NCI-H128 (cell line): ENCODE results near the gene OPRD1.
A peak's percentile ranks its signal among the peaks of the same experiment; 100 is the strongest.

Source experiments
- DNase-seq: peaks from one replicate; lab custom pipeline; 2025; ENCODE audit not compliant: unreplicated experiment; lab: John Stamatoyannopoulos, UW

The OPRD1 gene

DNA sequence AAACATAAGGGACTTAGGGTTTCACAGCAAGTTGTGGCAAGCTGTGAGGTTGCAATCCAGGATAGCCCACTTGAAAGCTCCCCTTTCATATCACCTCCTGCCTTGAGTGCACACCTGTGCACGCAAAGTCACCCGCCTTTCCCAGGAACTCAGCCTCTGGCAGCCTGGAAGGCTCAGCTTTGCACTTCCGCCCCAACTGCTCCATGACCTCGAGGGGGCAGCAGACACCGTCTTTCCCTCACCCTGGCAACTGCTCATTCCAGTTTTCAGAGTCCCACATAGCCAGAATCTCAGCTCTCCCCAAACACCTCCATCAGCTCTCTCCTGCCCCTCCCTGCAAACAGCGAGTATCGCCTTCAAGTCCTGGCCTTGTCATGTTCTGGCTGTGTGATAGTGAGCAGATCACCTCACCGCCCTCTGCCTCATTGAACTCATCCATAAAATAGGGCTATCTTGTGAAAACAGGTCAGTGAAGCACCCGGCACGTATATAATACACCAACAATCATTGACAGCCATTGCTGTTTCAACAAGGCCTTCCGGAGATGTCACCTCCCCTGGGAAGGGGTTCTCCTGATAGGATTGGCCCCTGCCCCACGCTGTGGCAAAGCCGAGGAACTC is 70.1 kb downstream of the OPRD1 start:
- peak; percentile 94 for DNase-seq

DNA sequence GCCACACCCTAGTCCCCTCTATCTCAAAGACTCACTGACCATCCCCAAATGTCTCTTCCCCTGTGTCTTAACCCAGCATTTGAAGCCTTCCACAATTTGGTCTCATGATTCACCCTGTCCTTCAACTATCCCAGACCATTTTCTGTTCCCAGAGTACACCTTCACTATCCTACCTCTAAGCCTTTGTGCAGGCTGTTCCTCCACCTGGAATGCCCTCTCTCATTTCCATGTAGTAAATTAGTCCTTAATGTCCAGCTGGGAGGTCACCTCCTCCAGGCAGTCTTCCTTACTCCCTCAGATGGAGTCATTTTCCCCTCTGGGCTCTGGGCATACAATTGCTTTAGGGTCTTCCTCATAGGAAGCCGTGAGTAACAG is 71.3 kb downstream of the OPRD1 start:
- DNase-seq: no peak

DNA sequence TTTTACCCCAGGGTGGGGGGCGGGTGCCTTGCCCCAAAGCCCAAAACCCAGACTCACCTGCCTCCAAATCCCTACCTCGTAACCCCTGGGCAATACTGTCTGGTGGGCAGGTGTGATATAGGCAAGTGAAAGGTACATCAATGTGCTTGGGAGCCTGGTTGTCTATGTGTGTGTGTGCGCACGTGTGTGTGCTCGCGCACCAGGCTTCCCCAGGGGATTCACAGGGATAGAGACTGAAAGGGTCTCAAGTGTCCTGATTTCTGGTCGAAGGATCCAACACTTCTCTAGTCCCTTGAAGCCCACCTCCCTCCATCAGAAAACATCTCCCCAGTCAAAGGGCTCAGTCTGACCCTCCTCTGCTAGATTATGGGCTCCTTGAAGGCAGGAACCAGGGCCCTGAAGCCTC is 73.5 kb downstream of the OPRD1 start:
- DNase-seq: no peak

DNA sequence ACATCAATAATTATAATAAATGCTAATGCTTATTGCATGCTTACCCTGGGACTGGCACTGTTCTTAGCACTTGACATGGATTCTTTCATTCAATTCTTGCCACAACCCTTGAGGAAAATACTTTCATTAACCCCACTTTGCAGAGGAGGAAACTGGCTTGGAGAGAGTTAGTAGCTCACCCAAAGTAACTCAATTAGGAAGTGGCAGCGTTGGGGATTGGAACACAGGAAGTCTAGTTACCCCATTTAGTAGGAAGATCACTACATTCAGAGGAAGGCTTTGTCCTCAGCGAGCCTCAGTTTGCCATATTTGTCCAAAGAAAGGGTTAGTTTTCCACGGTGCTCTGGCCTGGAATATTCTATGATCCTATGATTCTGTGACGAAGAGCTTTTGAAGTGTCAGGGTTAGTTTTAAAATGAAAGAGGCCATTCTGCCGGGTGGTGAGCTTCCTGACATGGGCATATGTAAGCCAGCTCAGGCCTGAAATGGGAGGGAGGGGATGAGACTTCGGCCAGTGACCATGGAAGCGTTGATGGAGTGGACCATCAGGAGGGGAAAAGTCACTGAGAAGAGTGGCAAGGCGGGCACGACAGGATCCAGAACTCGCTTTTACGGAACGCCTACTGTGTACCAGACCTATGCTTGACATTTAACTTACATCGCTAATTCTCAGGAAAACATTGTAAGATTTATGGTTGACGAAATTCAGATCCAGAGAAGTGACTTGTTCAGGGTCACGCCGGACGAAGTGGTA is 74.2 kb downstream of the OPRD1 start:
- no peak for DNase-seq

DNA sequence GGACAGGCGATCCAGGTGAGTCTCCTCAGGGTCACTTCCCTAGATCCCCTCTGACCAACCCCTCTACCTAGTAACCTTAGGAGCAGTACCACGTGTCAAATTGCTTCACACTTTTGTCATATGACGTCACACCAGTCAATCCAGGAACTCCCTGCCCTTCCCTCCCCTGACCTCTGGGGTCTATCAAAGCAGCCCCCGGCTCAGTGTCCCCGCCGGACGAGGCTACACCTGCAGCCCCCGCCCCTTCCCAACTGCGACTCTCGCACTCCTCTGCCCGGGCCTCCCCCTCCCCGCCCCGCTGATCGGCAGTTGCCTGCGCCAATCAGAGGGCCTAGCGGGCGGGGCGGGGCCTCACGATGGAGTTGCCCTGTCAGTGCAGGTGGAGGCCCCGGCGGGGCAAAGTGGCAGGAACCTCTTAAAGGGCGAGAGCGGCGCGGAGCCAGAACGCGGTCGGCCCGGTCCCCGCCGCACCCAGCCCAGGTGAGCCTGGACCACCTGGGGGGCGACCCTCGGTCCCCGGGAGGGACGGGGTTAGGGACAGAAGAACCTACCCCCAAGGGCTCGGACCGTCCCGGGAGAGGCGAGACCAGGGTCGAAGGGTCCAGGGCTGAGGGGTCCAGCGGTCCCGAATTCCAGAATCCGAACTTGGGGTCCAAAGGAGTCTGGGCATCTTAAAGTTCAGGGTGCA is 74.9 kb downstream of the OPRD1 start:
- peak; percentile 81 for DNase-seq

DNA sequence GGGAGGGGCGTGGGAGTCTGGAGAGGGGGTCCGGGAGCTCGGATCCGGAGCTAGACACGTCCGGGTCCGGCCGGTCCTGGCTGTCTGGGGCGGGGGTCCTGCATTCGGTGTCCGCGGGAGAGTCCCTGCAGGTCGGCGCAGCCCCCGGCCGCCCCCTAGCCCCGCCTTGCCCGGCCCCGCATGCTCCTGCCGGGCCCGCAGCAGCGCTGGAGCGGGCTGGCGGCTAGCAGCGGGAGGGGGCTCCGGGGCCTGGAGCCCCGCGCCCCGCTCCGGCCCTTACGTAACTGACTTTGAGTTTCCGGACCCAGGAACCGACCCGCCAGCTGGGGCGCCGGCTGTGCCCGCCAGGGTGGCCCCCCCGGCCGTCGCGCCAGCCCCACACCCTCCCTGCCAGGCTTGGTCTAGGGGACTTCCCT is 75.5 kb downstream of the OPRD1 start:
- DNase-seq: no peak

DNA sequence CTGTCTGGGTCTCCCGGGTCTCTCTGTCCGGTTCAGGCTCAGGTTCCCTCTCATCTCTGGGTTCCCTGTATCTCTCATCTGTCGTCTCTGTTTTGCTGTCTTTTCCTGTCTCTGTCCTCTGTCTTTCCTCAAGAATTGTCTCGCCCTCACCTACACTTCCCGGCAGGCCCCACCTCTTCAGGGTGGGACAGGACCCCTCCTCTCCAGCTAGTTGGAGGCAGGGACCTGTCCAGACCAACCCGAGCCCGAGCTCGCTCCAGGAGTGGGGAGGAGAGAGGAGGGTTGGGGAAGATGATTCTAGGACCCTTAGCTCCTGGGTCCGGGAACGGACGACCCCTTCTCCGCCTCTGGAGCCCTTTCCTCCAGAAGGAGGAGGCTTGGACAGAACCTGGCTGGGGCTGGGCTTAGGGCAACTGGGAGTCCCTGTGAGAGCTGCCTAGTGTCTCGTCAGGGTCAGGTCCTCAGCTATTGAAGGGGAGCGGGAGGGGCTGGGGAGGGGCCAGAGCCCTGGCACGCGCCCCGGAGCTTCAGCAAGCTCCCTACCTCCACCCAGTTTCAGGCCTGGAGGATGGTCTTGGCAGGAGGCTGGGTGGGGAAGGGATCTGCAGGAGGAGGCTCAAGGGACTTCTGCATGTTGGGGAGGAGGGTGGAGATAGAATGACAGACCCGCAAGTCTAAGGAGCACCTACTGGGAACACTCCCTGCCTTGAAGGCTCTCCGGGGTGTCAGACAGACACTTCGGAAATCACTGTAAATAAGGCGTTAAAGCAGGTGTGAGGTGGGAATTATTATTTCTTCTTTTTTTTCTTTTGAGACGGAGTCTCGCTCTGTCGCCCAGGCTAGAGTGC is 76.1 kb downstream of the OPRD1 start:
- no peak for DNase-seq

DNA sequence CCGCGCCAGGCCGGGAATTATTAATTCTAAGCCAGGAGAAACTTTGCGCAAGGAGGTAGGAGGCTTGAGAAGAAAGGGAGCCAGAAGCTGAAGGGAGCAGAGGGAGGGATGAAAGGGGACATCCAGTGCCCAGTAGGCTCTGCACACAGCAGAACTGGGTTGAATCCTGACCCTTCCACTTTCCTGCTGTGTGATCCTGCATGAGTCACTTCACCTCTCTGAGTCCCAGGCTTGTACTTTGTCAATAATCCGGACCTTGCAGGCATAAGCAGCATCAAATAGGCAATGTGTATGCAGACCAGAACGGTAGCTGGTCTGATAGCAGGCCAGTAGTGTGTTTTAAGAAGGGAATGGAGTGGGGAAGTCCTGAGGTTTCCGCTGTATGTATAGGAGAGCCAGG is 76.9 kb downstream of the OPRD1 start:
- no peak for DNase-seq

DNA sequence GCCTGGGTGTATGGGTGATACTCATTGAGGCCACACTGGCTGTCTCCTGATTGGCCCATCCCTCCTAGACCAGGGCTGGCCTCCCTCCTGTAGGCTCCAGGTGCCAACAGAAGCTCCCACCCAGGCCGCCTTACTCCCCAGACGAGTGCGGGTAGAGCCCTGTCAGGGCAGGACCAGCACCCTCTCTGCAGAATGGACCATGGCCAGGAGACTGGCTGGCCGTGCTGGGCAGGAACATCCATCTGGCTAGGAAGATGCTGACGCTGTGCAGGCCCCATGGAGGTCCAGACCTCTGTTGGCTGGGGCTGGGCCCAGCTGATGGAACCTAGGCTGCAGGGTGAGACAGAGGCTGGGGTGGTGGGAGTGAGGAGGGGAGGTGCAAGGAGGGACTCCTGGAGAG is 77.4 kb downstream of the OPRD1 start:
- DNase-seq: no peak

DNA sequence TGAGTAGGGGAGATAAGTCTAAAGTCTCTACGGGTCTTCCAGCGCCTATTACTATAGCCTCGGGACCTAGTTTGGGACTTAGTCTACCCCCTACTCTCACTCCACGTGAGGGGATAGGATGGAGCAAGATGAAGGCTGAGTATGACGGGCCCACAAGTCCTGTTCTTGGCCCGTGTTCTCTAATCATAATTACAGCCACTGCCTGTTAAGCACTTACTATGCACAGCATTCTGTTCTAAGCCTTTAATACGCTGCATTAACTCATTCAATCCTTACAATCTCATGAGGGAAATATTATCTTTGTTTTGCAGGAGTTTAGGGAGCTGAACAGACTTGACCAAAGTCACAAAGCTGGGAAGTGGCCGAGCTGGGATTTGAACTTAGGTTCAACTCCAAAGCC is 78.5 kb downstream of the OPRD1 start:
- DNase-seq: no peak

DNA sequence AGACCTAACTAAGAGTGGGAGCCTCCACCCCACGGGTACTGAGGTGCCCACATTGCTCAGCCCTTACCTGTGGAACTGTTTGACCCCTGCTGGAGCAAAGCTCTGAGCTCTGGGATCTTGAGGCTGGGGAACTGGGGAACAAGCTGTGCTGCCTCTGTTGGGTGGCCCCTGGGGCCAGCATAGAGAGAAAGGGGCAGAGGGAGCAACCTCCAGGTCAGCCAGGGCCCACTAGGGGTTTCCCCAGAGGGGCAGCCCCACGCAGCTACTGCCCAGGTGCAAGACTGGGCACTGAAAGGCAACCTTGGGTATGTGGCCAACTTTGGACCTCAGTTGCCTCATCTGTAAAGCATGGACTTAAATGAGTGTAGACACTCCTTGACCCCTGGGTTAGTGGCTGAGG is 78.9 kb downstream of the OPRD1 start:
- no peak for DNase-seq

DNA sequence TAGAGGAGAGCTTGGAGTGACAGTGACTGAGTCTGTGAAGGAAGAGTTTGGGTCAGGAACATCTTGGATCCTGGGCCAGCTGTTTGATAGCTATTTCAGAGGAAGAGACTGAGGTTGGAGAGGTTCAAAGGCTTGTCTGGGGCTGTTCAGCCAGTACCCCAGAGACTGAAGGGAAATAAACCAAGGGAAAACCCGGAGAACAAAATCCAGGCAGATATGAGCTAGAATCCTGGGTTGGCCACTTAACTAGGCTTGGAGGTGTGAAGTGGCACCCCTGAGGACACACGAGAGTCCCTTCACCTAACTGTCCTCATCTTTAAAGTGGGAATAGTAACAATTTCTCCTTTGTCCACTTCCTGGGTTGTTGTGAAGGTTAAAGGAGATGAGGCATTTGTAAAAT is 79.3 kb downstream of the OPRD1 start:
- no peak for DNase-seq

DNA sequence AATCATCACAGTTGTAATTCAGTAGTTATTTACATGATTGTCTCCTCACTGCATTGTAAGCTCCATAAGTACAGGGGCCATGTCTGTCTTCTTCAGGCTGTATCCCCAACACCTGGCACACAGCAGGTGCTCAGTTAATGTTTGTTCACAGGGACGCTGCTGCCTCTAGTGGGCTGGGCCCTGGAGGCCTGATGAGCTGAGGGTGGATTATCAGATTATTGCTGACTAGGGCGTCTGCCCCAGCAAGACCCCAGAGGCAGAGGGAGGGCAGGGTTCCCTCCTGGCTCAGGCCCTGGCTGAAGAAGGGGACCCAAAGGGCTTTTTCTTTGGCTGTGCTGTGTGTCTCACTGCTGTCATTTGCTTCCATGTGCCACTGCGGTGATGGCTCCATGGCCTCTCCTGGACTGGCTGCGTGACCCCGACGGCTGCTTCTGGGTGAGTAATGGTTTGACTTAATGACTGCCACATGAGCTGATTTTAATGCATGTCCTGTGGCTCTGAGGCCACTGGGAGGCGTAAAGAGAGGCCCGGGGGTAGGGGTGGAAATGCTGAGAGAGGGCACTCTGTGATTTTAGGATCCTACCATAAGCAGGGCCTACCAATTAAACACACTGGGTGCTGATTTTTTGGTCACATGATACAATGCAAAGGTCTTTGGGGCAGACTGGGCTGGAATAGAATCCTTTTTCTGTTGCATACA is 81.6 kb downstream of the OPRD1 start:
- no peak for DNase-seq

DNA sequence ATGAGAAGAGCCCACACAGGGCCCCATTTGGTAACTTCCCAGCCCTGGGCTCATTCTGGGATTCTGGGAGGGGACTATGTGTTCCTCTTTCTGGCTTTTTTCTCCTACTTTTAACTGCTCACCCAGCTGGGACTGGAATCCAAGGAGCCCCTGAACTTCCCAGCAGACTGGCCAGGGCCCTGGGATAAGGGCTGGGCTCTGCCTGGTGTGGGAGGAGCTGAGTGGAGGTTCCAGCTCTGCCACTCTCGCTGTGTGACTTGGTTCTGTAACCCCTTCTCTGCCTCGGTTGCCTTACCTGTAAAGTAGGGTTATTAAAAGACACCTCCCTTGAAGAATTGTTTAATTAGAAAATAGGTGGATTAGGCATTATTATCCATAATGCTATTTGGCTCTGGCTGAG is 82.8 kb downstream of the OPRD1 start:
- no peak for DNase-seq

DNA sequence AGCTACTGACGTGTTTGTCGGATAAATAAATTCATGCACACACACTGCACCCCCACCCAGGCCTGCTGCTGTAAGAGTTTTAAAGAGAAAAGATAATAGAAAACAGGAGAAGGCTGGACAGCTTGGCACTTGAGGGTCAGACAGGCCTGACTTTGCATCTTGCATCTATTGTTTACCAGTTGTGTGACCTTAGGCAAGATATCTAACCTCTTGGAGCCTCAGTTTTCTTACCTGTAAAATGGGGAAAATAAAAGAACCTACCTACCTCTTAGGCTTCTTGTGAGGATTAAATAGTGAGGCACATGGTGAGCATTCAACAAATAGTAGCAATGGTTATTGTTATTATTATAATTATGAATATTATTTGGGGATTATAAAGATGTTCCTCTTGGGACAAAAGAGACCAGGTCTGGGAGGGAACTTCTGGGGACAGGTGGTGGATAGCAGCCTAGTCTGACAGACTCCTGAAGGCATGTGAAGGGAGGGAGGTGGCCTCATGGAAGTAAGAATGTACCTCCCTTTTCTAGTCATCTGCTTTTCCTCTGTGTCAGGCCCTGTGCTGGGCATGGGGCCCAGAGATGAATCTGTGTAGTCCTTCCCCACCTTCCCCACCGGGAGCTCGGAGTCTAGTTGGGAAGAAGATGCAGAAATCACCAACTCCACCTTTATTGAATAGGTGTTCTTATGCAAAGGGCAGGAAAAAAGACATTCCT is 84.1 kb downstream of the OPRD1 start:
- no peak for DNase-seq

DNA sequence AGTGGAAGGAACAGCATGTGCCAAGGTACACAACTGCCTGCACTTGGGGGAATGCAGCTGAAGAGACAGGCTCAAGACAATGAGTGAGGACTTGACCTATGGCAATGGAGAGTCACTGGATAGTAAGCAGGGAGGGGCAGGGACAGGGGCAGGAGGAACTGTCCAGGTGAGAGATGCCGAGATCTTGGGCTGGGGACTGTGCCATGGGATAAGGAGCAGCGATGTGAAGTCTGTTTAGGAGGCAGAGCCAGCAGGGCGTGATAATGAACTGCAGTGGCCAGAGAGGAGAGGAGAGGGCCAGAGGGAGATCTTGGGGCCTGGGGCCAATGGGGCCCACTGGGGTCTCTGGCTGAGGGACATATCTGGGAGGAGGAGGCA is 84.6 kb downstream of the OPRD1 start:
- no peak for DNase-seq

DNA sequence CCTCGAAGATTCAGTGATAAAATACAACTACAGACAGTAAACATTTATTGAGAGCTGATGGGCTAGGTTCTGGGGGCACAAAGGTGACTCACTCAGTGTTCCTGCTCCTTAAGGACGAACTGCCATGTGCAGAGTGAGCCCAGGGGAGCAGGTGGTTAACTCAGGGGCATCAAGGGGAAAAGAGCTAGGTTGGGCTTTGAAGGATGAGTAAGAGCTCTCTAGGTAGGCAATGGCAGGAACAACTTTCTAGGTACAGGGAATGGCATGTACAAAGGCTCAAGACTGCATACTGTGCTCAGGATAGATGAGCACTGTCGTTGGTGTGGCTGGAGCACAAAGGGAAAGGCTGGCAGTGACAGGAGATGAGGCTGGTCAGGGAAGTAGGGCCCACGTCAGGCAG is 85.8 kb downstream of the OPRD1 start:
- DNase-seq: no peak

DNA sequence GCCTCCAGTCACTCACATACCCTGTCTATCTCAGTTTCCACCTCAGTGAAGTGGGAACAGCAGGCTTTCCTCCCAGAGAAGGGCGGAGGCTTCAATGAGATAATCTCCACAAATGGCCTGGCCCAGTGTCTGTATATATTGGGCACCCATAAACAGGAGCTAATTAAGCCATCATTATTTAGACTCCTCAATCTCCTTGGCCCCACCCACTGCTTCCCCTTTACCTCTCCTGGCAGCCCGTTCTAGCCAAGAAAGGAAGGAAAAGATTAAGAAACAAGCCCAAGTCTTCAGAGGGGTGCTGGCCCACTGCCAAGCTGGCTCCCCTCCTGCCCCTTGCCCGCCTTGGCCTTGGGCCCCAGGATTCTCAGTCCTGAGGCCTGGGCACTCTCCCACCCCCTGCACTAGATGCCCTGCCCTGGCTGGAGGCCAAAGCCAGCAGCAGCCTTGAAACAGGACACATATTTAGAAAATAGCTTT is 86.5 kb downstream of the OPRD1 start:
- no peak for DNase-seq

DNA sequence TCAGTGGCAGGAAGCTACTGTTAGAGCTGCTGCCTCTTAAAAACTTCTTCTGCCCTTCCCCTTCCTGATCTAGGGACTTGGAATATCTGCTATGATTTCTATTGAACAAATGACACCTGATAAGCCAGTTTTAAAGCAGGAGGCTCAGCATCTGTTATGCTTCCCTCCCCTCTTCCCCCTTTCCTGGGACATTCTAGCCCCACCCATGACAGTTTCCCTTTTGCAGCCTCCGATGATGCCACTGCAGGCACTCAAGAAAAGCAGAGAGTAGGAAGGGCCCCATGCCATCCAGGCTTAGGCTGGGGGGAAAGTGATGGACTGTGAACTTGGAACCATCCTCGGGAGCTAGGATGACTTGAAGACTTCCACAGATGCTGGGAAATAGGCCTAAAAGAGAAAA is 87.3 kb downstream of the OPRD1 start:
- DNase-seq: no peak

DNA sequence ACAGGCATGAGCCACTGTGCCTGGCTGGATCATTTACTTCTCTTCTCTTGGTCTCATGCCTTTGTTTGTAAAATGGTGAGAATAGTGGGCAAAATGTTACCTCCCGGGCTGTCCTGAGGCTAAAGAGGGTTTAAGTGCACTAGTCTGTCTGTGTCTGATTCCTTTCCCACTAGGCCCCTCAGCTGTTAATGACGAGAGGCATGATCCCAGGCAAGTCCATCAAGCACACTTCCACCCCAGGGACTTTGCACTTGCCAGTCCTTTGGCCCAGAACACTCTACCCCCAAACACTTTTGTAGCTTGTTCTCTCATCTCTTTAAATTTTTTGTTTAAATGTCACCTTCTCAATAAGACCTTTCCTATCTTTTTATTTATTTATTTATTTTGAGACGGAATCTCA is 88.6 kb downstream of the OPRD1 start:
- DNase-seq: no peak
